ENCODE data around the gene ANGPTL8. TPM values are rescaled to one million over a fixed set of nuclear protein-coding genes. Genes with fewer than 3 reads are reported as not detected.

ANGPTL8 gene
- total and polyA plus RNA-seq, 2 of the 13 experiments (the other 11 are each of a cell fraction or from before 2014, with no cell fraction given), result 27.3 to 243 TPM

GRCh38 chr19:11240008-11240444, 607 bp downstream of the ANGPTL8 start (continued):
- TF ChIP-seq, protein P1, sequence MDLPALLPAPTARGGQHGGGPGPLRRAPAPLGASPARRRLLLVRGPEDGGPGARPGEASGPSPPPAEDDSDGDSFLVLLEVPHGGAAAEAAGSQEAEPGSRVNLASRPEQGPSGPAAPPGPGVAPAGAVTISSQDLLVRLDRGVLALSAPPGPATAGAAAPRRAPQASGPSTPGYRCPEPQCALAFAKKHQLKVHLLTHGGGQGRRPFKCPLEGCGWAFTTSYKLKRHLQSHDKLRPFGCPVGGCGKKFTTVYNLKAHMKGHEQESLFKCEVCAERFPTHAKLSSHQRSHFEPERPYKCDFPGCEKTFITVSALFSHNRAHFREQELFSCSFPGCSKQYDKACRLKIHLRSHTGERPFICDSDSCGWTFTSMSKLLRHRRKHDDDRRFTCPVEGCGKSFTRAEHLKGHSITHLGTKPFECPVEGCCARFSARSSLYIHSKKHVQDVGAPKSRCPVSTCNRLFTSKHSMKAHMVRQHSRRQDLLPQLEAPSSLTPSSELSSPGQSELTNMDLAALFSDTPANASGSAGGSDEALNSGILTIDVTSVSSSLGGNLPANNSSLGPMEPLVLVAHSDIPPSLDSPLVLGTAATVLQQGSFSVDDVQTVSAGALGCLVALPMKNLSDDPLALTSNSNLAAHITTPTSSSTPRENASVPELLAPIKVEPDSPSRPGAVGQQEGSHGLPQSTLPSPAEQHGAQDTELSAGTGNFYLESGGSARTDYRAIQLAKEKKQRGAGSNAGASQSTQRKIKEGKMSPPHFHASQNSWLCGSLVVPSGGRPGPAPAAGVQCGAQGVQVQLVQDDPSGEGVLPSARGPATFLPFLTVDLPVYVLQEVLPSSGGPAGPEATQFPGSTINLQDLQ (CRISPR knock-in tag; IDR thresholded peaks at IDR 0.05), result no peak
- TF ChIP-seq, protein P2, sequence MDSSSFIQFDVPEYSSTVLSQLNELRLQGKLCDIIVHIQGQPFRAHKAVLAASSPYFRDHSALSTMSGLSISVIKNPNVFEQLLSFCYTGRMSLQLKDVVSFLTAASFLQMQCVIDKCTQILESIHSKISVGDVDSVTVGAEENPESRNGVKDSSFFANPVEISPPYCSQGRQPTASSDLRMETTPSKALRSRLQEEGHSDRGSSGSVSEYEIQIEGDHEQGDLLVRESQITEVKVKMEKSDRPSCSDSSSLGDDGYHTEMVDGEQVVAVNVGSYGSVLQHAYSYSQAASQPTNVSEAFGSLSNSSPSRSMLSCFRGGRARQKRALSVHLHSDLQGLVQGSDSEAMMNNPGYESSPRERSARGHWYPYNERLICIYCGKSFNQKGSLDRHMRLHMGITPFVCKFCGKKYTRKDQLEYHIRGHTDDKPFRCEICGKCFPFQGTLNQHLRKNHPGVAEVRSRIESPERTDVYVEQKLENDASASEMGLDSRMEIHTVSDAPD (CRISPR knock-in tag; IDR thresholded peaks at IDR 0.05), result 0 out of 2 replicates have a peak, but pooled peaks have one; percentile 9
- TF ChIP-seq, protein P3, sequence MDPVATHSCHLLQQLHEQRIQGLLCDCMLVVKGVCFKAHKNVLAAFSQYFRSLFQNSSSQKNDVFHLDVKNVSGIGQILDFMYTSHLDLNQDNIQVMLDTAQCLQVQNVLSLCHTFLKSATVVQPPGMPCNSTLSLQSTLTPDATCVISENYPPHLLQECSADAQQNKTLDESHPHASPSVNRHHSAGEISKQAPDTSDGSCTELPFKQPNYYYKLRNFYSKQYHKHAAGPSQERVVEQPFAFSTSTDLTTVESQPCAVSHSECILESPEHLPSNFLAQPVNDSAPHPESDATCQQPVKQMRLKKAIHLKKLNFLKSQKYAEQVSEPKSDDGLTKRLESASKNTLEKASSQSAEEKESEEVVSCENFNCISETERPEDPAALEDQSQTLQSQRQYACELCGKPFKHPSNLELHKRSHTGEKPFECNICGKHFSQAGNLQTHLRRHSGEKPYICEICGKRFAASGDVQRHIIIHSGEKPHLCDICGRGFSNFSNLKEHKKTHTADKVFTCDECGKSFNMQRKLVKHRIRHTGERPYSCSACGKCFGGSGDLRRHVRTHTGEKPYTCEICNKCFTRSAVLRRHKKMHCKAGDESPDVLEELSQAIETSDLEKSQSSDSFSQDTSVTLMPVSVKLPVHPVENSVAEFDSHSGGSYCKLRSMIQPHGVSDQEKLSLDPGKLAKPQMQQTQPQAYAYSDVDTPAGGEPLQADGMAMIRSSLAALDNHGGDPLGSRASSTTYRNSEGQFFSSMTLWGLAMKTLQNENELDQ (CRISPR knock-in tag; IDR thresholded peaks at IDR 0.05; ENCODE audit: borderline replicate concordance), result no peak
- no peak for TF ChIP-seq HHEX (CRISPR knock-in tag; IDR thresholded peaks at IDR 0.05)
- no peak for TF ChIP-seq SATB2 (CRISPR knock-in tag; IDR thresholded peaks at IDR 0.05)
- no peak for TF ChIP-seq NR2F1 (CRISPR knock-in tag; IDR thresholded peaks at IDR 0.05)
- TF ChIP-seq SUZ12 (IDR thresholded peaks at IDR 0.05; ENCODE audit: low read depth, low read length), result no peak
- TF ChIP-seq ZNF101 (CRISPR knock-in tag; IDR thresholded peaks at IDR 0.05; ENCODE audit: borderline replicate concordance, low read depth), result 0 out of 2 replicates have a peak, but pooled peaks have one; percentile 9
- TF ChIP-seq TEF (CRISPR knock-in tag; IDR thresholded peaks at IDR 0.05), result no peak
- TF ChIP-seq FOXA1 (IDR thresholded peaks at IDR 0.05), result no peak
- peak; percentile 71 for TF ChIP-seq FOXA1 (CRISPR knock-in tag; IDR thresholded peaks at IDR 0.05)
- no peak for TF ChIP-seq ZNF136 (CRISPR knock-in tag; IDR thresholded peaks at IDR 0.05; ENCODE audit: low read depth)
- TF ChIP-seq ARID2 (CRISPR knock-in tag; IDR thresholded peaks at IDR 0.05; ENCODE audit: borderline replicate concordance), result peak; percentile 86
- no peak for TF ChIP-seq ZNF614 (CRISPR knock-in tag; IDR thresholded peaks at IDR 0.05; ENCODE audit: borderline replicate concordance)
- TF ChIP-seq ZNF282 (IDR thresholded peaks at IDR 0.05; ENCODE audit: partially characterized antibody), result no peak
- no peak for TF ChIP-seq KDM5A (IDR thresholded peaks at IDR 0.05; ENCODE audit: borderline replicate concordance, low read length)
- TF ChIP-seq NFE2L2 (IDR thresholded peaks at IDR 0.05; ENCODE audit: low read length), result no peak
- TF ChIP-seq ZNF468 (CRISPR knock-in tag; IDR thresholded peaks at IDR 0.05), result no peak
- TF ChIP-seq TAF15 (IDR thresholded peaks at IDR 0.05; ENCODE audit: low read depth, low read length, poor library complexity, severe bottlenecking), result no peak
- TF ChIP-seq, protein P4, sequence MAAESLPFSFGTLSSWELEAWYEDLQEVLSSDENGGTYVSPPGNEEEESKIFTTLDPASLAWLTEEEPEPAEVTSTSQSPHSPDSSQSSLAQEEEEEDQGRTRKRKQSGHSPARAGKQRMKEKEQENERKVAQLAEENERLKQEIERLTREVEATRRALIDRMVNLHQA (CRISPR knock-in tag; IDR thresholded peaks at IDR 0.05), result no peak
- TF ChIP-seq ZNF557 (CRISPR knock-in tag; IDR thresholded peaks at IDR 0.05), result no peak
- TF ChIP-seq, protein P5, sequence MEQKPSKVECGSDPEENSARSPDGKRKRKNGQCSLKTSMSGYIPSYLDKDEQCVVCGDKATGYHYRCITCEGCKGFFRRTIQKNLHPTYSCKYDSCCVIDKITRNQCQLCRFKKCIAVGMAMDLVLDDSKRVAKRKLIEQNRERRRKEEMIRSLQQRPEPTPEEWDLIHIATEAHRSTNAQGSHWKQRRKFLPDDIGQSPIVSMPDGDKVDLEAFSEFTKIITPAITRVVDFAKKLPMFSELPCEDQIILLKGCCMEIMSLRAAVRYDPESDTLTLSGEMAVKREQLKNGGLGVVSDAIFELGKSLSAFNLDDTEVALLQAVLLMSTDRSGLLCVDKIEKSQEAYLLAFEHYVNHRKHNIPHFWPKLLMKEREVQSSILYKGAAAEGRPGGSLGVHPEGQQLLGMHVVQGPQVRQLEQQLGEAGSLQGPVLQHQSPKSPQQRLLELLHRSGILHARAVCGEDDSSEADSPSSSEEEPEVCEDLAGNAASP (CRISPR knock-in tag; IDR thresholded peaks at IDR 0.05; ENCODE audit: borderline replicate concordance), result no peak
- no peak for TF ChIP-seq SP2 (CRISPR knock-in tag; IDR thresholded peaks at IDR 0.05)

All from HepG2 (cell line).